Gastrocnemius medialis (tissue), 4 donors: ENCODE results near the gene DTD2.

Source experiments
- POLR2A ChIP-seq, 2 donors: fragments of 450-650 bp; IDR thresholded peaks; one replicate each; pipeline ENCODE4 v1.6.1; 2017; ENCODE audit warnings: antibody characterized with exemption in 2 of 2, mild to moderate bottlenecking in 2 of 2, moderate library complexity in 2 of 2
- TF ChIP-seq, protein P1 (sequence below), 5 experiments: fragments of 450-650 bp in 3 of 5; fragments of 200-600 bp in 2 of 5; sonication (generic) in 2 of 5; IDR thresholded peaks in 4 of 5; conservative IDR thresholded peaks in 1 of 5; 1 replicate in 4 of 5; 2 replicates in 1 of 5; pipeline ENCODE4 v1.5.1; 2016 to 2019; ENCODE audit warnings: antibody characterized with exemption in 5 of 5, mild to moderate bottlenecking in 3 of 5, moderate library complexity in 3 of 5

DNA sequence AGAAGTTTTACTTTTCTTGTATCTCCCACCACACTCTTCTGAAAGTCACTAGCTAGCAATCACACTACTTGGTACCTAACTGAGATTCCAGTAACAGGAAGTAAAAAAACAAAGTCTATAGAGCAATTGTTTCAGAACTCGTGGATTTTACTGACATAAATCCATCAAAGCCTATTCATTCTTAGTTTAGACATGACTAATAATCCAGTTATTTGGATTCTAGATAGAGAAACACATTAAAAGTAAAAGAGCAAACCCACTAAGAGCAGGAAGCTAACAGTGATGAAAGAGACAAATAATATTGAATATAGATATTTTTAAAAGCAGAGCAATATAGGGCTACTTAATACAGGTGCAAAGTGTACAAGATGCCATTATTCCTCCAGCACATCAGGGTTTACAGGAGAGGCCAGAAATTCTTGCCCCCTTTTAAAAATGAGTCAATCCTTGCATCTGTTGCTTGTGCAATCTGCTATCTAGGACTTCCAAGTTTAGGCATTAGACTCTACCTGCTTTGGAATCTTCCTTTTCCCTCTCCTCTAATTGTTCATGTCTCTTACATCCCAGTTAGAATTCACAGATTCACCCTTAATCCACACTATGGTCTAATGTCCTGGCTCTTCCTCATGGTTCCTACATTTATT is 43.0 kb downstream of the DTD2 start:
- TF ChIP-seq, protein P1, sequence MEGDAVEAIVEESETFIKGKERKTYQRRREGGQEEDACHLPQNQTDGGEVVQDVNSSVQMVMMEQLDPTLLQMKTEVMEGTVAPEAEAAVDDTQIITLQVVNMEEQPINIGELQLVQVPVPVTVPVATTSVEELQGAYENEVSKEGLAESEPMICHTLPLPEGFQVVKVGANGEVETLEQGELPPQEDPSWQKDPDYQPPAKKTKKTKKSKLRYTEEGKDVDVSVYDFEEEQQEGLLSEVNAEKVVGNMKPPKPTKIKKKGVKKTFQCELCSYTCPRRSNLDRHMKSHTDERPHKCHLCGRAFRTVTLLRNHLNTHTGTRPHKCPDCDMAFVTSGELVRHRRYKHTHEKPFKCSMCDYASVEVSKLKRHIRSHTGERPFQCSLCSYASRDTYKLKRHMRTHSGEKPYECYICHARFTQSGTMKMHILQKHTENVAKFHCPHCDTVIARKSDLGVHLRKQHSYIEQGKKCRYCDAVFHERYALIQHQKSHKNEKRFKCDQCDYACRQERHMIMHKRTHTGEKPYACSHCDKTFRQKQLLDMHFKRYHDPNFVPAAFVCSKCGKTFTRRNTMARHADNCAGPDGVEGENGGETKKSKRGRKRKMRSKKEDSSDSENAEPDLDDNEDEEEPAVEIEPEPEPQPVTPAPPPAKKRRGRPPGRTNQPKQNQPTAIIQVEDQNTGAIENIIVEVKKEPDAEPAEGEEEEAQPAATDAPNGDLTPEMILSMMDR (IDR thresholded peaks at IDR 0.05 in 4 of 5, conservative IDR thresholded peaks at IDR 0.05 in 1 of 5) = no peak
- no peak for TF ChIP-seq POLR2A (IDR thresholded peaks at IDR 0.05)
